PFSK-1 (cell line): ENCODE data around the gene NLN.

Source experiments
- FOXP2 ChIP-seq: optimal IDR thresholded peaks from 2 replicates; pipeline ENCODE3; 2011; ENCODE audit warnings: borderline replicate concordance, control low read depth, inconsistent platforms; ENCODE audit not compliant: insufficient read depth; ENCODE audit errors: extremely low read length, extremely low read depth
- POLR2AphosphoS5 ChIP-seq: IDR thresholded peaks from 2 replicates; pipeline ENCODE4 v1.6.1; 2012; ENCODE audit warnings: low read depth, mild to moderate bottlenecking, control low read depth, low read length, moderate library complexity
- REST ChIP-seq, 2 experiments: IDR thresholded peaks; 2 replicates each; pipeline versions ENCODE4 v1.6.1 to v1.8.0; 2011 to 2012; ENCODE audit warnings: low read depth in 2 of 2, low read length in 2 of 2, control low read depth in 1 of 2, inconsistent platforms in 1 of 2, mild to moderate bottlenecking in 1 of 2, moderate library complexity in 1 of 2; ENCODE audit not compliant: insufficient read depth in 1 of 2
- SIN3A ChIP-seq: IDR thresholded peaks from 2 replicates; pipeline ENCODE4 v1.6.1; 2012; ENCODE audit warnings: mild to moderate bottlenecking, low read length, moderate library complexity, borderline replicate concordance; ENCODE audit not compliant: insufficient read depth
- TAF1 ChIP-seq: IDR thresholded peaks from 2 replicates; pipeline ENCODE4 v1.6.1; 2012; ENCODE audit warnings: low read length, control low read depth, borderline replicate concordance; ENCODE audit not compliant: insufficient read depth

The NLN gene

GRCh38 chr5:65749221-65749844 is 27.3 kb downstream of the NLN start:
- no peak for TF ChIP-seq POLR2AphosphoS5
- TF ChIP-seq SIN3A = no peak
- TF ChIP-seq REST (IDR thresholded peaks at IDR 0.05; ENCODE audit: insufficient read depth in 1 of 2, low read depth in 2 of 2, low read length in 2 of 2) = no peak
- TF ChIP-seq TAF1 = no peak
- TF ChIP-seq FOXP2 = no peak

- TF ChIP-seq POLR2AphosphoS5 = no peak
- no peak for TF ChIP-seq TAF1
- no peak for TF ChIP-seq REST (IDR thresholded peaks at IDR 0.05; ENCODE audit: insufficient read depth in 1 of 2, low read depth in 2 of 2, low read length in 2 of 2)
- no peak for TF ChIP-seq SIN3A
- no peak for TF ChIP-seq FOXP2
Observed at GRCh38 chr5:65749956-65750355, 28.0 kb downstream of the NLN start.

GRCh38 chr5:65750938-65751337 is 28.9 kb downstream of the NLN start:
- no peak for TF ChIP-seq SIN3A

- TF ChIP-seq REST (IDR thresholded peaks at IDR 0.05; ENCODE audit: insufficient read depth in 1 of 2, low read depth in 2 of 2, low read length in 2 of 2) = no peak
- TF ChIP-seq FOXP2 = no peak
- TF ChIP-seq POLR2AphosphoS5 = no peak
- no peak for TF ChIP-seq TAF1
- no peak for TF ChIP-seq SIN3A
Observed at GRCh38 chr5:65753189-65753588, 31.2 kb downstream of the NLN start.

- TF ChIP-seq TAF1 = no peak
- TF ChIP-seq REST (IDR thresholded peaks at IDR 0.05; ENCODE audit: insufficient read depth in 1 of 2, low read depth in 2 of 2, low read length in 2 of 2) = no peak
- TF ChIP-seq FOXP2 = no peak
- TF ChIP-seq POLR2AphosphoS5 = no peak
- no peak for TF ChIP-seq SIN3A
Observed at GRCh38 chr5:65758546-65759144, 36.6 kb downstream of the NLN start.
